ENCODE measurements around the gene PCDHAC1.

Gene PCDHAC1

DNA sequence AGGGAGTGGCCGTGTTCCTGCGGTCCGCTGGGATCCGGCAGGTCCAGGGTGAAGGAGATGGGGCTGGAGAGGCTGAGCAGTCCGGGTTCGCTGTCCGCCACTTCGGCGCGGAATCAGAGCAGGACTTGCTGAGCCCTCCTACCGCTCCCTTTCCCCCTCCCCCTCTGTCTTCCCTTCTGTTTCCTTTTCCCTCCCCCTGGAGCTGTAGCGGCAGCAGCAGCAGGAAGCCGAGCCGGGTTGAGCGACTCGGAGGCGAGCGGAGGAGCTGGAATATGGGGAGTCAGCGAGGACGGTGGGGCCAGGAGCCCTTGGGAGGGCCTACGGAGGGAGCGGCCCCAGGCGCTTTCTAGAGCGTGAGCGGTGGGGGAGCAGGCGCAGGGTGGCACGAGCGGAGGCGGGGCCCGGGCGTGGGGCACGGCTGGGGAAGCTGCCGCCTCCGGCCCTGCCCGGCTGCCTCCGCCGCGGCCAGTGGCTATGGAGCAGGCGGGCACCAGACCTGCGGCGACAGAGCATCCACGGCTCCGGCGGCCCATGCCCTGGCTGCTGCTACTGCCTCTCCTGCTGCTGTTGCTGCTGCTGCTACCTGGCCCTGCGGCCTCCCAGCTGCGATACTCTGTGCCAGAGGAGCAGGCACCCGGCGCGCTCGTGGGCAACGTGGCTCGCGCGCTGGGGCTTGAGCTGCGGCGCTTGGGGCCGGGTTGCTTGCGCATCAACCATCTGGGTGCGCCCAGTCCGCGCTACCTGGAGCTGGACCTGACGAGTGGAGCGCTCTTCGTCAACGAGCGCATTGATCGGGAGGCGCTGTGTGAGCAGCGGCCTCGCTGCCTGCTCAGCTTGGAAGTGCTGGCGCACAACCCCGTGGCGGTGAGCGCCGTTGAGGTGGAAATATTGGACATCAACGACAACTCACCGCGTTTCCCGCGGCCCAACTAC lies 40.5 kb downstream of the PCDHAC1 start, which contains the start of gene PCDHAC2:
PCDHAC2 (plus strand) TSS at position 184 of the 933 bp plus-strand sequence; CDS start at position 475, 291 bp downstream.
- peak; percentile 19 for DNase-seq (ENCODE audit: low read depth)
- TF ChIP-seq, protein P1, sequence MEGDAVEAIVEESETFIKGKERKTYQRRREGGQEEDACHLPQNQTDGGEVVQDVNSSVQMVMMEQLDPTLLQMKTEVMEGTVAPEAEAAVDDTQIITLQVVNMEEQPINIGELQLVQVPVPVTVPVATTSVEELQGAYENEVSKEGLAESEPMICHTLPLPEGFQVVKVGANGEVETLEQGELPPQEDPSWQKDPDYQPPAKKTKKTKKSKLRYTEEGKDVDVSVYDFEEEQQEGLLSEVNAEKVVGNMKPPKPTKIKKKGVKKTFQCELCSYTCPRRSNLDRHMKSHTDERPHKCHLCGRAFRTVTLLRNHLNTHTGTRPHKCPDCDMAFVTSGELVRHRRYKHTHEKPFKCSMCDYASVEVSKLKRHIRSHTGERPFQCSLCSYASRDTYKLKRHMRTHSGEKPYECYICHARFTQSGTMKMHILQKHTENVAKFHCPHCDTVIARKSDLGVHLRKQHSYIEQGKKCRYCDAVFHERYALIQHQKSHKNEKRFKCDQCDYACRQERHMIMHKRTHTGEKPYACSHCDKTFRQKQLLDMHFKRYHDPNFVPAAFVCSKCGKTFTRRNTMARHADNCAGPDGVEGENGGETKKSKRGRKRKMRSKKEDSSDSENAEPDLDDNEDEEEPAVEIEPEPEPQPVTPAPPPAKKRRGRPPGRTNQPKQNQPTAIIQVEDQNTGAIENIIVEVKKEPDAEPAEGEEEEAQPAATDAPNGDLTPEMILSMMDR (conservative IDR thresholded peaks at IDR 0.05; ENCODE audit: control insufficient read depth, insufficient read depth, low read depth, low read length): no peak
- peak within 1 kb of the TSS; percentile 41 for H3K4me3 ChIP-seq (ENCODE audit: control insufficient read depth, low read depth, low read length)

DNA sequence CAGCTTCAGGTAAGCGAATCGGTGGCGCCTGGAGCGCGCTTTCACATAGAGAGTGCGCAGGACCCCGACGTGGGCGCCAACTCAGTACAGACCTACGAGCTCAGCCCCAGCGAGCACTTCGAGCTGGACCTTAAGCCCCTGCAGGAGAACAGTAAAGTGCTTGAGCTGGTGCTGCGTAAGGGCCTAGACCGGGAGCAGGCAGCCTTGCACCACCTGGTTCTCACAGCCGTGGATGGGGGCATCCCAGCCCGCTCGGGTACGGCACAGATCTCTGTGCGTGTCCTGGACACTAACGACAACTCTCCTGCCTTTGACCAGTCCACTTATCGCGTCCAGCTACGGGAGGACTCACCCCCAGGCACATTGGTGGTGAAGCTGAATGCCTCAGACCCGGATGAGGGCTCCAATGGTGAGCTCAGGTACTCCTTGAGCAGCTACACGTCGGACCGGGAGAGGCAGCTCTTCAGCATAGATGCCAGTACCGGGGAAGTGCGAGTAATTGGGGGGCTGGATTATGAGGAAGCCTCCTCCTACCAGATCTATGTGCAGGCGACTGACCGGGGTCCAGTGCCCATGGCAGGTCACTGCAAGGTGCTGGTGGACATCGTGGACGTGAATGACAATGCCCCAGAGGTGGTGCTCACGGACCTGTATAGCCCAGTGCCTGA lies 41.3 kb downstream of the PCDHAC1 start:
- DNase-seq (ENCODE audit: low read depth): no peak
- TF ChIP-seq, protein P1 (conservative IDR thresholded peaks at IDR 0.05; ENCODE audit: control insufficient read depth, insufficient read depth, low read depth, low read length): no peak
- H3K4me3 ChIP-seq (ENCODE audit: control insufficient read depth, low read depth, low read length): no peak overlapping the region

DNA sequence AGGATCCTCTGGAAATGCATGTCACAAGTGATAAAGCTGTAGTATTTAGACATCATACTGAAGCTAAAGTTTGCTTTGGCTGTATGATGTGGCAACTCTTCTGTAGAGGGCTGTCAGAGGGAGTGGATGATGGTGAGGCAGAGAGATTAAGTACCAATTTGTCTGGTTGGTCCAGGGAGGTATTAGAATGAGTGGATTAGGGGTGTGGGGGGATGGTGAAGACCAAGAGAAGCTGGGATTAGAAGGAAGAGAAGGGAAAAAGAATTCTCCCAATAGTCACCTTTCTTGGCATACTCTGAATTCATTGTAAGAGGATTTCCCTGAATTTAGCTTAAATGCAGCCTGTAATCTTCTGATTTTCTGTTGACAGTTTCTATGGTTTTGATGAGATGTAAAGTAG lies 43.8 kb downstream of the PCDHAC1 start:
- TF ChIP-seq, protein P1 (conservative IDR thresholded peaks at IDR 0.05; ENCODE audit: control insufficient read depth, insufficient read depth, low read depth, low read length): no peak
- no peak overlapping the region for H3K4me3 ChIP-seq (ENCODE audit: control insufficient read depth, low read depth, low read length)
- DNase-seq (ENCODE audit: low read depth): no peak

DNA sequence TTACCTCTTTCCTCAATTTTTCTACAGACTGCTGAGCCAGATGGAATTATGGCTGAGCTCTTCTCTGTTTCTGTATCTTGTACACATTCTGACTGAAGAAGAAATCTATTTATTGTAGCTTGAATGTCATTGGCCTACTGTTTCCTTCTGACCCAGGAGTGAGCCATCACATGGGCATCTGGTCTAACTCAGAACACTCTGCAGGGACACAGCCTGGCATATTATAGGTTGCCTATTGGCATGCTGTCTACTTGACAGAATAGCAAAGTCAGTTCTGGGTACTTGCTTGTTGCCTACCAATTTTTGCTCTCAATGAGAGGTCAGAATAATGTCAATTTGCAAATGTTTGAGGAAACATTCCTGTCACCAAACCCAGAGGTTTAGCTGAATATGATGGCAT lies 47.5 kb downstream of the PCDHAC1 start:
- H3K4me3 ChIP-seq (ENCODE audit: control insufficient read depth, low read depth, low read length): no peak overlapping the region
- DNase-seq (ENCODE audit: low read depth): no peak

DNA sequence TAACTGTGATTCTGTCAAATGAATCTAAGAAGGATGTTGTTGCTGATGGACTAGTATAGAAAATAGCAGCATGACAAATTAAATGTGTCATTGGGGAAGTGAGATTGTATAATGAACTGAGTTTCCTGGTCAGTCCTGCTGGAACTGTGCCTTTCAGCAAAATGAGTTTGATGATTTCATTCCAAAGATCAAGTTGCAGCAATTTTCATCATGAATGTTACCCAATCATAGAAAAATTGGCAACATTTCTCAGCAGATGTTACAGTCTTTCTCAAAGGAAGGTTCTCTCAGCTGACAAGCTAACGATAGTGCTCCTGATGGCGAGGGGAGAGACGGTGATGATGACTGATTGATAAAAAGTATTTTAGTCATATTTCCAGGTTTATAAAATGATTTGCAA lies 50.9 kb downstream of the PCDHAC1 start:
- peak; percentile 72 for DNase-seq (ENCODE audit: low read depth)
- TF ChIP-seq, protein P1 (conservative IDR thresholded peaks at IDR 0.05; ENCODE audit: control insufficient read depth, insufficient read depth, low read depth, low read length): no peak

More for the DNA sequence above, 47.5 kb downstream of the PCDHAC1 start:
- TF ChIP-seq, protein P1 (conservative IDR thresholded peaks at IDR 0.05; ENCODE audit: control insufficient read depth, insufficient read depth, low read depth, low read length): no peak

DNA sequence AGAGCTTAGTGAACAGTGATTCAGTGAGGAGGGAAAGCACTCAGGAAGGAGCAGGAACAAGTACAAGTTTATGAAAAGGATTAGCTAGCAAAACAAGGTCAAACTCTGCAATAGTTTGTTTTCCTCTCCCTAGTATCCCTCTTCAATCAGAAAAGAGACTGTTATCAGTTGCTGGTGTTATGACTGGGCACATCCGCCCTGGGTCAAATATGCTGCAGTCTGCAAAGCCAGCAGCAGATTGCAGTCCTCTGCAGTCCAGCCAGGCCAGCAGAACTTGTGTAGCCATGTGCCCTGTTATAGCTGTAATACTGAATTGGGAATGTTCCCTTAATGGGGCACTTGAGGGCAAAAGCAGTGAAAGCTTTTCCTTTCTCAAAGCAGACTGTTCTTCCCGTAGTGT lies 52.2 kb downstream of the PCDHAC1 start:
- TF ChIP-seq, protein P1 (conservative IDR thresholded peaks at IDR 0.05; ENCODE audit: control insufficient read depth, insufficient read depth, low read depth, low read length): no peak

More for the DNA sequence above, 50.9 kb downstream of the PCDHAC1 start:
- H3K4me3 ChIP-seq (ENCODE audit: control insufficient read depth, low read depth, low read length): no peak overlapping the region

More for the DNA sequence above, 52.2 kb downstream of the PCDHAC1 start:
- no peak for DNase-seq (ENCODE audit: low read depth)
- no peak overlapping the region for H3K4me3 ChIP-seq (ENCODE audit: control insufficient read depth, low read depth, low read length)
